ENCODE measurements around the gene TAF15. TPM values are rescaled to one million over a fixed set of nuclear protein-coding genes. Genes with fewer than 3 reads are reported as not detected.
A peak's percentile ranks its signal among the peaks of the same experiment; 100 is the strongest.

Gene TAF15
- total RNA-seq, 1 experiment from 2014 or later = 32.4 TPM

DNA sequence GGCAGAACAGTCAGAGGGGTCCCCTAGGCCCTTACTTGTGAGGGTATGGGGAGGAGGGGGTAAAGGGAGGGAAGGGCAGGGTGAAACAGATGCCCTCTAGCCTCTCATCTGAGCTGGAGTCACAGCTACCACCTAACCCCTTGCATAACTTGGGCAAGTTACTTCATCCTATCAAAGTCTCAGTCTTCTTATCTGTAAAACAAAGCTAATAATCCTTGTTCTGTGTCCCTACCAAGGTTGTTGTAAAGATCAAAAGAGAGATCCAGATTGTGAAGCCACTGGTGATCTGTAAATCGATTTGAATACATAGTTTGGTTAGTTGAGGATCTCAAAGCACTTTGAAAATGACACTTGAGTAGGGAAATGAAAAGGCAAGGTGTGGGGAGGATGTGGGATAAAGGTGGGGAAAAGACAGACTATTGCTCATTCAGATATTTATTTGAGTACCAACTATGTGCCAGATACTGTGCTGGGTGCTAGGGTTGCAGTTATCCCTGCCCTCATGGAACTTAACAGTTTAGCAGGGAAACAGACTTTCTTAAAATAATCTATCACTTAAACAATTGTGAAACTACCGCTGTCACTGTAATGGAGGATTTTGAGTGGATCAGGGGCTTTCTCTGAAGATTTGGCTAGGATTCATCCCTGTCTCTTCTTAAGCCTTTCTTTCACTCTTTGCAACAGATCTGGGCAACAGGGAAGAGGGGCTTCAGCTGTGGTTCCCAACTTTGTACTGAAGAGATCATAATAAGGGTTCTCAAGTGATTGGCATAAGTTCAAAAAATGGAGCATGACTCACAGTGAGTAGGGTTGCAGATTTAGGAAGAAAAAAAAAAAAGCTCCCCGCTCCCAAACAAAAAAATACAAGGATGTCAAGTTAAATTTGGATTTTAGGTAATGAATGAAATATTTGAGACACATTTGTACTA, 56.4 kb downstream of the TAF15 start:
- Histone ChIP-seq H3K9ac (ENCODE audit: low read length) (no peak overlapping the region), H3F3A (ENCODE audit: low read length, unreplicated experiment) (no peaks in the 10 kb centered on the region), H3K36me3 (ENCODE audit: low read depth, low read length) (no peaks in the 10 kb centered on the region), H3K4me2 (ENCODE audit: low read length) (peak overlapping the region; percentile 29; the same call in 1 of the 2 replicates), H4K20me1 (ENCODE audit: low read length) (no peaks in the 10 kb centered on the region), H3K9me2 (replicated peaks; ENCODE audit: low read length) (no peaks in the 10 kb centered on the region), H3K4me3 (ENCODE audit: low read length) (no peak overlapping the region), H3K27ac (ENCODE audit: low read length) (no peak overlapping the region), H3K4me1 (ENCODE audit: insufficient read depth, low read length) (peaks cover 5% of the 10 kb centered on the region; the same call in 1 of the 2 replicates), H3K79me2 (ENCODE audit: low read length) (no peaks in the 10 kb centered on the region), H2AFZ (ENCODE audit: low read length) (no peak overlapping the region), H3K27me3 (ENCODE audit: low read length) (no peaks in the 10 kb centered on the region), H3K9me3 (ENCODE audit: low read length) (no peaks in the 10 kb centered on the region)
- DNase-seq (peak; percentile 57), ATAC-seq (peak; percentile 42)
- ChIA-PET POLR2A (ENCODE audit: unreplicated experiment) (no interaction called here), CTCF (no interaction called here)
- TF ChIP-seq, protein P1, sequence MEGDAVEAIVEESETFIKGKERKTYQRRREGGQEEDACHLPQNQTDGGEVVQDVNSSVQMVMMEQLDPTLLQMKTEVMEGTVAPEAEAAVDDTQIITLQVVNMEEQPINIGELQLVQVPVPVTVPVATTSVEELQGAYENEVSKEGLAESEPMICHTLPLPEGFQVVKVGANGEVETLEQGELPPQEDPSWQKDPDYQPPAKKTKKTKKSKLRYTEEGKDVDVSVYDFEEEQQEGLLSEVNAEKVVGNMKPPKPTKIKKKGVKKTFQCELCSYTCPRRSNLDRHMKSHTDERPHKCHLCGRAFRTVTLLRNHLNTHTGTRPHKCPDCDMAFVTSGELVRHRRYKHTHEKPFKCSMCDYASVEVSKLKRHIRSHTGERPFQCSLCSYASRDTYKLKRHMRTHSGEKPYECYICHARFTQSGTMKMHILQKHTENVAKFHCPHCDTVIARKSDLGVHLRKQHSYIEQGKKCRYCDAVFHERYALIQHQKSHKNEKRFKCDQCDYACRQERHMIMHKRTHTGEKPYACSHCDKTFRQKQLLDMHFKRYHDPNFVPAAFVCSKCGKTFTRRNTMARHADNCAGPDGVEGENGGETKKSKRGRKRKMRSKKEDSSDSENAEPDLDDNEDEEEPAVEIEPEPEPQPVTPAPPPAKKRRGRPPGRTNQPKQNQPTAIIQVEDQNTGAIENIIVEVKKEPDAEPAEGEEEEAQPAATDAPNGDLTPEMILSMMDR (conservative IDR thresholded peaks at IDR 0.05; ENCODE audit: low read depth, low read length) = no peak
- BruUV-seq (replicated peaks) = no TSS peak
- intact Hi-C loops (cut with micrococcal nuclease) = no loop called here

DNA sequence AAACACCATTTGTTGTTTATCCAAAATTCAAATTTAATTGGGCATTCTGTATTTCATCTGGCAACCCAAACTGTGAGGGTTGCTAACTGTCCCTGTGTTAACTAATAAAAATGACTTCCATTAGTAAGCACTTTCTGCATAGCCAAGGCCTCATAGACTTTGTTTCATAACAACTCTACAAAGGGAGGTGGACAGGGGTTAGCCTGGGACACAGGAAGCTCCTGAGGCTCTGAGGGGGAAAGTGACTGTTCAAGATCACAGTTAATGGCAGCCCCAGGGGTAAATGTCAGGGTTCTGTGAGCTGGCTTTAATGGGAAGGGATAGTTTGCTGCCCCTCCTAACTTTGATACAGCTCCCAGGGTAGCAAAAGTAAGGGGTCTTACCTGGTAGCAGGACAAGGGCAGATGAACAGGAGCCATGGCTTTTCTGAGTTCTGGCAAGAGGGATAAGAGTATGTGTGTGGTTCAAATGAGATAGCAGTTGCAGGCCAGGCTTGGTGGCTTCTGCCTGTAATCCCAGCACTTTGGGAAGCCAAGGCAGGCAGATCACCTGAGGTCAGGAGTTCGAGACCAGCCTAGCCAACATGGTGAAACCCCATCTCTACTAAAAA, 57.2 kb downstream of the TAF15 start:
- TF ChIP-seq, protein P1 (conservative IDR thresholded peaks at IDR 0.05; ENCODE audit: low read depth, low read length) = no peak
- TF ChIP-seq EZH2 (IDR thresholded peaks at IDR 0.05; ENCODE audit: low read length, unreplicated experiment) (no peak), EZH2phosphoT487 (IDR thresholded peaks at IDR 0.05; ENCODE audit: borderline replicate concordance, low read length) (no peak)
- Histone ChIP-seq H3K27ac (ENCODE audit: low read length) (no peak overlapping the region), H3K79me2 (ENCODE audit: low read length) (no peaks in the 10 kb centered on the region), H2AFZ (ENCODE audit: low read length) (no peak overlapping the region), H3K4me1 (ENCODE audit: insufficient read depth, low read length) (peaks cover 5% of the 10 kb centered on the region; the same call in 1 of the 2 replicates), H3K36me3 (ENCODE audit: low read depth, low read length) (no peaks in the 10 kb centered on the region), H4K20me1 (ENCODE audit: low read length) (no peaks in the 10 kb centered on the region), H3K9me2 (replicated peaks; ENCODE audit: low read length) (no peaks in the 10 kb centered on the region), H3K9ac (ENCODE audit: low read length) (no peak overlapping the region), H3K4me2 (ENCODE audit: low read length) (peak overlapping the region; percentile 29; the same call in 1 of the 2 replicates), H3F3A (ENCODE audit: low read length, unreplicated experiment) (no peaks in the 10 kb centered on the region), H3K9me3 (ENCODE audit: low read length) (no peaks in the 10 kb centered on the region), H3K4me3 (ENCODE audit: low read length) (no peak overlapping the region), H3K27me3 (ENCODE audit: low read length) (no peaks in the 10 kb centered on the region)
- intact Hi-C loops (cut with micrococcal nuclease) = no loop called here
- DNase-seq (peak; percentile 12), ATAC-seq (no peak)
- BruUV-seq (replicated peaks) = no TSS peak
- CTCF ChIA-PET = no interaction called here
- POLR2A ChIA-PET (ENCODE audit: unreplicated experiment) = no interaction called here

GRCh38 chr17:35867574-35867973, 58.3 kb downstream of the TAF15 start:
- Histone ChIP-seq H3K4me3 (ENCODE audit: low read length) (no peak overlapping the region), H3F3A (ENCODE audit: low read length, unreplicated experiment) (no peaks in the 10 kb centered on the region), H3K9ac (ENCODE audit: low read length) (no peak overlapping the region), H2AFZ (ENCODE audit: low read length) (no peak overlapping the region), H4K20me1 (ENCODE audit: low read length) (no peaks in the 10 kb centered on the region), H3K4me2 (ENCODE audit: low read length) (no peak overlapping the region), H3K27me3 (ENCODE audit: low read length) (no peaks in the 10 kb centered on the region), H3K27ac (ENCODE audit: low read length) (no peak overlapping the region), H3K9me2 (replicated peaks; ENCODE audit: low read length) (no peaks in the 10 kb centered on the region), H3K9me3 (ENCODE audit: low read length) (no peaks in the 10 kb centered on the region), H3K36me3 (ENCODE audit: low read depth, low read length) (no peaks in the 10 kb centered on the region), H3K4me1 (ENCODE audit: insufficient read depth, low read length) (peaks cover 5% of the 10 kb centered on the region; the same call in 1 of the 2 replicates), H3K79me2 (ENCODE audit: low read length) (no peaks in the 10 kb centered on the region)
- POLR2A ChIA-PET (ENCODE audit: unreplicated experiment) = no interaction called here
- DNase-seq (no peak), ATAC-seq (no peak)
- TF ChIP-seq EZH2phosphoT487 (IDR thresholded peaks at IDR 0.05; ENCODE audit: borderline replicate concordance, low read length) (no peak), EZH2 (IDR thresholded peaks at IDR 0.05; ENCODE audit: low read length, unreplicated experiment) (no peak)
- TF ChIP-seq, protein P1 (conservative IDR thresholded peaks at IDR 0.05; ENCODE audit: low read depth, low read length) = no peak
- intact Hi-C loops (cut with micrococcal nuclease) = no loop called here
- CTCF ChIA-PET = no interaction called here
- BruUV-seq (replicated peaks) = no TSS peak
